H9 (cell line): Measurements from ENCODE around the gene ARHGAP4. TPM values are rescaled to one million over a fixed set of nuclear protein-coding genes. Genes with fewer than 3 reads are reported as not detected.

Experiments
- DNase-seq: peaks from one replicate; pipeline ENCODE4 v3.0.0-alpha.2; 2017
- H2AFZ ChIP-seq: one replicate; pipeline ENCODE4 v1.6.1; 2013; ENCODE audit warnings: mild to moderate bottlenecking, low read length, control low read depth, moderate library complexity
- H2AK5ac ChIP-seq: 2 replicates; pipeline ENCODE4 v1.6.1; 2013; ENCODE audit warnings: low read length, control low read depth, mixed read lengths; ENCODE audit not compliant: insufficient read length
- H2BK120ac ChIP-seq: one replicate; pipeline ENCODE4 v1.6.1; 2013; ENCODE audit warnings: low read depth, mild to moderate bottlenecking, low read length, control low read depth, inconsistent platforms; ENCODE audit not compliant: poor library complexity, severe bottlenecking
- H2BK12ac ChIP-seq: 2 replicates; pipeline ENCODE4 v1.6.1; 2013; ENCODE audit warnings: low read length, control low read depth, mixed read lengths, low read depth; ENCODE audit not compliant: insufficient read length
- H2BK15ac ChIP-seq: 2 replicates; pipeline ENCODE4 v1.6.1; 2013; ENCODE audit warnings: low read depth, low read length, control low read depth
- H2BK20ac ChIP-seq: one replicate; pipeline ENCODE4 v1.6.1; 2013; ENCODE audit warnings: low read depth, mild to moderate bottlenecking, low read length, control low read depth, inconsistent platforms; ENCODE audit not compliant: poor library complexity, severe bottlenecking
- H2BK5ac ChIP-seq: 2 replicates; pipeline ENCODE4 v1.6.1; 2013; ENCODE audit warnings: low read length, control low read depth, mixed read lengths; ENCODE audit not compliant: insufficient read length
- H3K14ac ChIP-seq: 2 replicates; pipeline ENCODE4 v1.6.1; 2013; ENCODE audit warnings: low read length, control low read depth; ENCODE audit not compliant: insufficient read depth
- H3K18ac ChIP-seq: 2 replicates; pipeline ENCODE4 v1.6.1; 2013; ENCODE audit warnings: low read depth, mild to moderate bottlenecking, mixed read lengths, low read length, control low read depth; ENCODE audit not compliant: insufficient read length
- H3K23ac ChIP-seq: 2 replicates; pipeline ENCODE4 v1.6.1; 2013; ENCODE audit warnings: low read length, control low read depth, mixed read lengths, low read depth; ENCODE audit not compliant: insufficient read length
- H3K23me2 ChIP-seq: 2 replicates; pipeline ENCODE4 v1.6.1; 2013; ENCODE audit warnings: low read depth, mild to moderate bottlenecking, mixed read lengths, low read length, control low read depth; ENCODE audit not compliant: insufficient read length, poor library complexity, severe bottlenecking
- H3K27ac ChIP-seq: 2 replicates; pipeline ENCODE4 v1.5.1; 2013; ENCODE audit warnings: low read length, control low read depth, mixed read lengths, low read depth; ENCODE audit not compliant: insufficient read length
- H3K27me3 ChIP-seq: 2 replicates; pipeline ENCODE4 v1.6.1; 2013; ENCODE audit warnings: low read length, control low read depth, inconsistent platforms; ENCODE audit not compliant: insufficient read depth
- H3K4ac ChIP-seq: 2 replicates; pipeline ENCODE4 v1.6.1; 2013; ENCODE audit warnings: low read depth, mild to moderate bottlenecking, control low read depth, inconsistent platforms, low read length, moderate library complexity
- H3K4me1 ChIP-seq: 2 replicates; pipeline ENCODE4 v1.6.1; 2013; ENCODE audit warnings: low read length, control low read depth, inconsistent platforms; ENCODE audit not compliant: insufficient read depth
- H3K4me2 ChIP-seq: 2 replicates; pipeline ENCODE4 v1.6.1; 2013; ENCODE audit warnings: low read length, control low read depth, mixed read lengths; ENCODE audit not compliant: insufficient read length, insufficient read depth
- H3K56ac ChIP-seq: 2 replicates; pipeline ENCODE4 v1.6.1; 2013; ENCODE audit warnings: low read depth, mild to moderate bottlenecking, mixed read lengths, low read length, control low read depth; ENCODE audit not compliant: insufficient read length
- H3K79me1 ChIP-seq: 2 replicates; pipeline ENCODE4 v1.6.1; 2013; ENCODE audit warnings: low read depth, mild to moderate bottlenecking, moderate library complexity, low read length, control low read depth, inconsistent platforms; ENCODE audit not compliant: insufficient read depth, poor library complexity, severe bottlenecking
- H3K79me2 ChIP-seq: 2 replicates; pipeline ENCODE4 v1.6.1; 2013; ENCODE audit warnings: low read length, control low read depth, inconsistent platforms; ENCODE audit not compliant: insufficient read depth
- H3K9ac ChIP-seq: 2 replicates; pipeline ENCODE4 v1.6.1; 2013; ENCODE audit warnings: low read length, control low read depth, mixed read lengths; ENCODE audit not compliant: insufficient read length; ENCODE audit errors: extremely low read depth
- H3K9me3 ChIP-seq: one replicate; pipeline ENCODE4 v1.6.1; 2013; ENCODE audit warnings: low read depth, low read length, inconsistent platforms; ENCODE audit not compliant: control insufficient read depth
- H3T11ph ChIP-seq: one replicate; pipeline ENCODE4 v1.6.1; 2013; ENCODE audit warnings: mild to moderate bottlenecking, low read length, control low read depth, inconsistent platforms
- H4K20me1 ChIP-seq: one replicate; pipeline ENCODE4 v1.6.1; 2013; ENCODE audit not compliant: control insufficient read depth, insufficient read length, insufficient read depth
- H4K5ac ChIP-seq: 2 replicates; pipeline ENCODE4 v1.6.1; 2013; ENCODE audit warnings: low read depth, mild to moderate bottlenecking, mixed read lengths, low read length, control low read depth; ENCODE audit not compliant: insufficient read length
- H4K8ac ChIP-seq: replicated peaks from 2 replicates; pipeline ENCODE4 v1.6.1; 2013; ENCODE audit warnings: low read length, control low read depth, mixed read lengths, low read depth; ENCODE audit not compliant: insufficient read length
- H4K91ac ChIP-seq: 2 replicates; pipeline ENCODE4 v1.6.1; 2013; ENCODE audit warnings: low read depth, mild to moderate bottlenecking, moderate library complexity, mixed read lengths, low read length, control low read depth; ENCODE audit not compliant: insufficient read length
- H3K27ac Mint-ChIP-seq, 3 experiments: 2 replicates in 2 of 3; 3 replicates in 1 of 3; pipeline ENCODE4 v1.8.0; 2020 to 2021; ENCODE audit warnings: mixed read lengths in 3 of 3, mild to moderate bottlenecking in 1 of 3, moderate library complexity in 1 of 3
- H3K27me3 Mint-ChIP-seq: 2 replicates; pipeline ENCODE4 v1.8.0; 2021; ENCODE audit warnings: low read depth, mild to moderate bottlenecking, moderate library complexity, mixed read lengths
- H3K36me3 Mint-ChIP-seq, 3 experiments: 2 replicates in 2 of 3; 3 replicates in 1 of 3; pipeline ENCODE4 v1.8.0; 2020 to 2021; ENCODE audit warnings: low read depth in 3 of 3, mixed read lengths in 3 of 3; ENCODE audit not compliant: insufficient read depth in 1 of 3
- H3K4me1 Mint-ChIP-seq, 2 experiments: 2 replicates each; pipeline ENCODE4 v1.8.0; 2020; ENCODE audit warnings: mixed read lengths in 2 of 2
- H3K4me3 Mint-ChIP-seq, 2 experiments: 2 replicates in 1 of 2; 3 replicates in 1 of 2; pipeline ENCODE4 v1.8.0; 2020 to 2021; ENCODE audit warnings: mild to moderate bottlenecking in 2 of 2, mixed read lengths in 2 of 2, moderate library complexity in 1 of 2
- H3K9me3 Mint-ChIP-seq, 2 experiments: 2 replicates in 1 of 2; 3 replicates in 1 of 2; pipeline ENCODE4 v1.8.0; 2020; ENCODE audit warnings: mild to moderate bottlenecking in 2 of 2, mixed read lengths in 2 of 2, moderate library complexity in 1 of 2
- CTCF ChIP-seq: fragments of 200-600 bp; sonication (generic); conservative IDR thresholded peaks from 3 replicates; pipeline ENCODE4 v1.8.0; 2021; ENCODE audit warnings: antibody characterized with exemption, mild to moderate bottlenecking
- total RNA-seq: library from RNA; stranded (reverse); gene quantifications from 2 replicates; pipeline ENCODE4 v1.2.1, GENCODE V29; 2021

ARHGAP4 gene
- total RNA-seq, 1 experiment from 2014 or later, result 37.8 TPM

DNA sequence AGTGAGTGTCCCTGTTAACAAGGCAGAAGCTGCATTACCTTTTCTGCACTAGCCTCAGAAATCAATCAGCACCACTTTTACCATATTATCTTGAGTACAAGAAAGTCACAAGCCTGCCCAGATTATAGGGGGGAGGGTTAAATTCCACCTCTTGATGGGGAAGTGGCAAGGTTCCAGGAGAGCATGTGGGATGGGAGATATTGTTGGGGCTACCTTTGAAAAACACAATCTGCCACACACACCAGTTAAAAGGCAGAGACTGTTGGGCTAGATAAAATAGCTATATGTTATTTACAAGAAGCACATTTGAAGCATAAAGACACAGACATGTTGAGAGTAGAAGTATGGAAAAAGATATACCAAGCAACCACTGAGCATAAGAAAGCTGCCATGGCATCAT, 28.2 kb downstream of the ARHGAP4 start:
- Histone ChIP-seq H3K14ac (no peak overlapping the region), H4K5ac (no peak overlapping the region), H4K8ac (no peak overlapping the region), H3K4me1 (no peaks in the 10 kb centered on the region), H3K79me2 (no peaks in the 10 kb centered on the region), H2BK120ac (no peak overlapping the region), H3K4ac (no peak overlapping the region), H3K27me3 (no peaks in the 10 kb centered on the region), H3K9ac (no peak overlapping the region), H2AK5ac (no peak overlapping the region), H3K56ac (no peak overlapping the region), H3K18ac (no peak overlapping the region), H2BK20ac (no peak overlapping the region), H2BK15ac (no peak overlapping the region), H3K23ac (no peak overlapping the region), H3K27ac (no peak overlapping the region), H3T11ph (no peak overlapping the region), H4K20me1 (no peaks in the 10 kb centered on the region), H3K23me2 (no peaks in the 10 kb centered on the region), H3K4me2 (no peak overlapping the region), H3K79me1 (no peaks in the 10 kb centered on the region), H3K9me3 (peaks cover 14% of the 10 kb centered on the region), H2BK12ac (no peak overlapping the region), H2AFZ (no peak overlapping the region), H2BK5ac (no peak overlapping the region), H4K91ac (no peak overlapping the region)
- DNase-seq, result no peak
- Mint-ChIP-seq H3K4me3 (no peak overlapping the region), H3K4me1 (peaks cover 7 to 16% of the 10 kb centered on the region in 2 experiments), H3K36me3 (peaks cover 0 to 3% (median 0%) of the 10 kb centered on the region in 3 experiments; a peak in 3 of 7 replicates), H3K9me3 (peaks cover 69 to 76% of the 10 kb centered on the region in 2 experiments), H3K27ac (no peak overlapping the region), H3K27me3 (peaks cover 8% of the 10 kb centered on the region)
- TF ChIP-seq CTCF, result no peak
